HG03139 (cell line): ENCODE results near the gene PTCSC3.
"Not testable (repeated sequence)": the region's sequence is repeated elsewhere in the genome, so short reads cannot be mapped to it uniquely, and the experiment has no call there.

Source experiments
- ATAC-seq: cut with Tn5 transposase; IDR thresholded peaks from one replicate; pipeline ENCODE4 v1.9.1; 2021; ENCODE audit not compliant: unreplicated experiment

The PTCSC3 gene

DNA sequence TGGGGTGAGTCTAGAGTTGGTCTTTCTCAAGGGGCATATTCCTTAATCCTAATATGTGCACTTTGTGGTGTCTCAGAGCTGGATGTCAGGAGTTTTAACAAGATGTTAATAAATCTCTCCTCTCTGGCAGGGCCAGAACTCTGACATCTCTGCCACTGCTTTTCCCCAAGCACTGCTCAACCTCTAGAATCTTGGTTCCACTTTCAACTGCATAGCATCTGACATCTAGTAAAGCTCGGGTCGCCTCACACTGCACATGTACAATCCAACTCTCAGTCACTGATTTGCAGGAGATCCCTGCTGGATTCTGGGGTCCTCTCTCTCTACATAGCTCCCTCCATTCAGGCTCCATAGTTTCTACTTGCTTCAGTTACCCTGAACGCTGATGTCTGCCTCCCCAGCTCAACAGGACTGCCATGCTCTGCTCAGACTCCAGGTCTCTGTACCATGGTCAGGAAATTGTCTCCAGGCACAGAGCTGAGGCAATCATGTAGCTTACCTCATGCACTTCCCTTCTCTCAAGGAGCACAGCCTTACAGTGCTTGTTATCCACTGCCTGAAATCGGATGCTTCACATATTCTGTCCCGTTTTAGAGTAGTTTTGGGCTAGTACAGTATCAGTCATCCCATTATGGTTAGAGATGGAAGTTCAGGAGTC, 1.6 kb downstream of the PTCSC3 start:
- ATAC-seq, result no peak

DNA sequence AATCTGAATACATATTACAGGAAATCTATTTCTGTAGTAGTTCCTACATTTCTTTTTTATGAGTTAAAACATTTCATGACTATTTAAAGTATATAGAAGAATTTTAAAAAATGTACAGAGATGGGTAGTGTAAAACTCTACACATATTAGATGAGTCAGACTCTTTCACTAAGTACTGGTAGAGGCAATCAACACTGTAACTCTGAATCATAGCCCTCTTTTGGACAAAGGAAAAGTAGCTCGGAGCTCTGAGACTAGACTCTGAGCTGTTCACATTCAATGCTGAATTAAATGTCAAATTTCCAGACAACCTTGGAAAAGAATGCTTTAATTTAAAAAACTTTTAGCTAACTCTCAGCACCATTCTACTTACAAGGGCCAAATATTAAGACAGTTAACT, 3.4 kb downstream of the PTCSC3 start:
- ATAC-seq, result no peak

- ATAC-seq, result no peak
These were observed 4.9 kb downstream of the PTCSC3 start for GRCh38 chr14:36171607-36172006.

GRCh38 chr14:36167431-36167830, 9.1 kb downstream of the PTCSC3 start:
- ATAC-seq, result no peak

DNA sequence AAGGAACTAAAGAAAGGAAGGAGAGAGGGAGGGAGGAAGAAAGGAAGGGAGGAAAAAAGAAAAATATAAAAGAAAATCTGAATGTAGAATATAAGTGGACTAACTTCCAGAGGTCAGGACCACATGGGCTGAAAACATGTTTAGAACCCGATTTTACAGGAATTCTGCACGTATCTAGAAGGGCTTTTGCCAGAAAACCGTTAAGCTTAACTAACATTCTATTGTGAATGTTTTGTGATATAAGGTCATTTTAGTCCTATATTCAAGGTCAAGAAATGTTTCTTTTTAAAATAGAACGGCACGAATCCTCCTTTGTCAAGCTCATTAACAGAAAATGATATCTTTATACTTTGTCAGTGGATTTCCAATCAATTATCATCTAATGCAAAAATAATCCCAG, 13.1 kb downstream of the PTCSC3 start:
- ATAC-seq, result no peak

DNA sequence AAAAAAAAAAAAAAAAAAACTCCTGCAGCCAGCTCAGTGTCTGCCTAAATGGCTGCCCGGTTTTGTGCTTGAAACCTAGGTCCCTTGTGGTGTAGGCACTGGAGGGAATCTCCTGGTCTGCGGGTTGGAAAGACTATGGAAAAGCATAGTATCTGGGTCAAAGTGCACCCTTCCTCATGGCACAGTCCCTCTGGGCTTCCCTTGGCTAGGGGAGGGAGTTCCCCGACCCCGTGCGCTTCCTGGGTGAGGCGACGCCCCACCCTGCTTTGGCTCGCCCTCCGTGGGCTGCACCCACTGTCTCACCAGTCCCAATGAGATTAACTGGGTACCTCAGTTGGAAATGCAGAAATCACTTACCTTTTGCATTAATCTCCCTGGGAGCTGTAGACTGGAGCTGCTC, 14.3 kb downstream of the PTCSC3 start:
- no peak for ATAC-seq

DNA sequence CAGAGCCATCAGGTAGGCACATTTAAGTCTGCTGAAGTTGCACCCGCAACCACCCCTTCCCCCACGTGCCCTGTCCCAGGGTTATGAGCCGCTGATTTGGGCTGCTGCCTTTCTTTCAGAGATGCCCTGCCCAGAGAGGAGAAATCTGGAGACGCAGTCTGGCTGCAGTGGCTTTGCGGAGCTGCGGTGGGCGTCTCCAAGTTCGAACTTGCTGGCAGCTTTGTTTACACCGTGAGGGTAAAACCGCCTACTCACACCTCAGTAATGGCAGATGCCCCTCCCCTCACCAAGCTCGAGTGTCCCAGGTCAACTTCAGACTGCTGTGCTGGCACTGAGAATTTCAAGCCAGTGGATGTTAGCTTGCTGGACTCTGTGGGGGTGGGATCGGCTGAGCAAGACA, 14.7 kb downstream of the PTCSC3 start:
- no peak for ATAC-seq

- ATAC-seq, result no peak
These were observed 25.2 kb downstream of the PTCSC3 start for GRCh38 chr14:36151335-36151734.

DNA sequence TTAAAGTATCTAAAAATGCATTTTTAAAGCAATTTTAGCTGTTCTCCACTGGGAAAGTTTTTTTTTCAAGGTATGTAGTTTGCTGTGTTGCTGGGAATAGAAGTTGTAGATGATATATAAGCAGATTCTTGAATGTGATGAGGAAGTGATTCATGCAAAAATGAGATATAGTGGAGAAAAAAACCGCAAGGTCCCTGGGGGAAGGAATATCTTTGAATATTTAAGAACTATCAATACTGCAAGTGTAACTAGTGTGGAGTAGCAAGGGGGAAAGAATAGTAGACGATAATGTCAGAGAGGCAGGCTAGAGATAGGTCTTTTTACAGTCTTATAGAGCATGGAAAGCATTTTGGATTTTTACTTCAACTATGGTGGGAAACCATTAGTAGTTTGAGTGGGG, 42.5 kb downstream of the PTCSC3 start:
- no peak for ATAC-seq

GRCh38 chr14:36132826-36133225, 43.7 kb downstream of the PTCSC3 start:
- ATAC-seq, result no peak

DNA sequence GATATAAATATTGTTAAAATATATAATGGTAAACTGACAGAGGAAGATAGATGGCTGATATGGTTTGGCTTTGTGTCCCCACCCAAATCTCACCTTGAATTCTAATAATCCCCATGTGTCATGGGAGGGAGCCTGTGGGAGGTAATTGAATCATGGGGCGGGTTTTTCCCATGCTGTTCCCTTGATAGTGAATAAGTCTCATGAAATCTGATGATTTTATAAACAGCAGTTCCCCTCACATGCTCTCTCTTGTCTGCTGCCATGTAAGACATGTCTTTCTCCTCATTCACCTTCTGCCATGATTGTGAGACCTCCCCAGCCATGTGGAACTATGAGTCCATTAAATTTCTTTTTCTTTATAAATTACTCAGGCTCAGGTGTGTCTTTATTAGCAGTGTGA, 46.3 kb downstream of the PTCSC3 start:
- ATAC-seq, result no peak

GRCh38 chr14:36129181-36129580, 47.3 kb downstream of the PTCSC3 start:
- ATAC-seq, result no peak

GRCh38 chr14:36113341-36113740, 63.2 kb downstream of the PTCSC3 start:
- no peak for ATAC-seq

DNA sequence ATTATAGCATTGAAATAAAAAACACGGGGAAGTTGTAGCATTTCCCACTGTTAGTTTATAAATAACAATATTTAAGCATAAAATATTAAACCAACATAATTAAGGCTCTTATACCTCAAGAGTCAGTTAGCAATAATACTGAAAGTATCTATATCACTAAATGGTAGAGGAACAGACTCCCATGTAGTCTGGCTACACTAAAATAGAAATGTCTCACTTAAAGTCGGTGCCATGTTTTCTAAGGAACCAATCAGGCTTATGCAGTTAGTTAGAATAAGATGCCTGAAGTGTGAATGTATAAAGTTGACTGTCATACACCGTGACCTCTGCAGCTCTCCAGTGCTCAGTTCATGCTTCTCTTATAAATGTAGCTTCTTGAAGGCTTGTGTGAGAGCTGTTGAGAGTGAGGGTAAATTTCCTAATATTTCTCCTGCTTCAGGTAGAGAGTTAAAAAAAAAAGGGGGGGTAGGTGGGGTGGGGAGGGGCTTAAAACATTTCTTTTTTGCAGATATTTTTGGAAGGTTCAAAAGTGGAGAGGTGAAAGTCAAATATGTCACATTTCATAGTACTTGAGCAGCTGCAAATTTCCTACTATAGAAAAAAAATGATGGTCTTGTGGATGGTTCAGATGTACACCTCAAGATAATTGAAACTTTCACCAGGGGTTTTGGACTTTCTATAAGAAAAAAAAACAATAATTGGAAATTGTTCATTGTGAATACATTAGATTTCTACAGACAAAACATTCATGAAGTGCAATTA, 64.5 kb downstream of the PTCSC3 start:
- ATAC-seq, result no peak

- no peak for ATAC-seq
These were observed 71.1 kb downstream of the PTCSC3 start for GRCh38 chr14:36105401-36105800.

DNA sequence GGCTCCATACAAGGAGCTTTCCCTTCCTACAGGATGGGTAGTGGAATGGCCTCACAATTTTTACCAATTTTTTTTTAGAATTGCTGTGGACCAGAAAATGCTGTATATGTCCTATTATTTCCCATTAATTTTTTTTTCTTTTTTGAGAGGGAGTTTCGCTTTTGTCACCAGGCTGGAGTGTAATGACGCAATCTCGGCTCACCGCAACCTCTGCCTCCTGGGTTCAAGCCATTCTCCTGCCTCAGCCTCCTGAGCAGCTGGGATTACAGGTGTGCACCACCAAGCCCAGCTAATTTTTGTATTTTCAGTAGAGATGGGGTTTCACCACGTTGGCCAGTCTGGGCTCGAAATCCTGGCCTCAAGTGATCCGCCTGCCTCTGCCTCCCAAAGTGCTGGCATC, 72.3 kb downstream of the PTCSC3 start:
- not testable (repeated sequence) for ATAC-seq

GRCh38 chr14:36099619-36100018, 76.9 kb downstream of the PTCSC3 start:
- no peak for ATAC-seq

GRCh38 chr14:36097356-36097755, 79.2 kb downstream of the PTCSC3 start:
- no peak for ATAC-seq

DNA sequence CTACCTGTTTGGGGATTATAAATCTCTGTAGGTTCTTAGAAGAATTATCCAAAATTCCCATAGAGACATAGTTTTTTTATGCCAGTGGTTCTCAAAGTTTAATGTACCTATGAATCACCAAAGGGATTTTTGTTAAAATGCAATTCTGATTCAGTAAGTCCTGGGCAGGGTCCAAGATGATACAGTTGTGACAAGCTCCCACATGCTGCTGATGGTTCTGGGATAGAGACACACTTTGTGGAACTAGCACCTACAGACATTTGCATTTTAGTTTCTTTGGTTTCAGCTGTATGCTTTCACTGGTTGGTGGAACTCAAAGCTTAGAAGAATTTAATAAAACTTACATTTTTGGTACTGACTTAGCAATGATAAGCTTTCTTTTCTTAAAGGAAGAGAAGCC, 80.4 kb downstream of the PTCSC3 start:
- no peak for ATAC-seq

- no peak for ATAC-seq
These were observed 81.6 kb downstream of the PTCSC3 start for GRCh38 chr14:36094963-36095362.

DNA sequence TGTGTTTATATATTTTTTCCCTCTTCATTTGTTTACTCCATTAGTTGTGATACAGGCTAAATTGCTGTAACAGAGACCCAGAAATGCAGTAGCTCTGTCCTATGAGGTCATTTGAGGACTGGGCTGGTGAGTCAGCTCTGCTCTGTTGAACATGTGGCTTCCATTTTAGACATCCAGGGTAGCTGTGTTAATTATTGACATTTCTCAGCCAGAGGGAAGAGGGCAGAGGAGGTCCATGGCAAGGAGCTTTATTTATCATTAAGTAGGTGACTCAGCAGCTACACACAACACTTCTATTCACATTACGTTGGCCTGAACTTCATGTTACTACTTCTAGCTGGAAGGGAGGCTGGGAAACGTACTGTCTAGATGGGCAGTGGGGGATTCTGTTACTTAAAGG, 85.4 kb downstream of the PTCSC3 start:
- ATAC-seq, result peak; percentile 98

GRCh38 chr14:36087411-36087810, 89.1 kb downstream of the PTCSC3 start:
- no peak for ATAC-seq
